ENCODE measurements around the gene TRPM4.

The TRPM4 gene

DNA sequence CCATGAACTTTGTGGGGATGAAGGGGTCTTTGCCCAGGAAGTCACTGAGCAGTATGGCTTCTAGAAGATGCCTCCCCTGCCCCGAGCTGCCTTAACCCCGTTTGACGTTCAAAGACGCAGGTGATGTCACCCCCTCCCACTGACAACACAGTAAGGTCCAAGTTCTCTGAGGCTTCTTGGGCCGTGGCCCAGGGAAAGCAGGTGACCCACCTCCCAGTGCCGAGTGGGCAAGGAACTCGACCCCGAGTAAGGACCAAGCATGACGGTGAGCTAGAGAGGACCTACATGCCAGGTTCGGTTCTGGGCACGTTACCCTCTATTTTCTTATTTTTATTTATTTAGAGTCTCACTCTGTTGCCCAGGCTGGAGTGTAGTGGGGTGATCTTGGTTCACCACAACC, 86.1 kb downstream of the TRPM4 start:
- no peak for DNase-seq

DNA sequence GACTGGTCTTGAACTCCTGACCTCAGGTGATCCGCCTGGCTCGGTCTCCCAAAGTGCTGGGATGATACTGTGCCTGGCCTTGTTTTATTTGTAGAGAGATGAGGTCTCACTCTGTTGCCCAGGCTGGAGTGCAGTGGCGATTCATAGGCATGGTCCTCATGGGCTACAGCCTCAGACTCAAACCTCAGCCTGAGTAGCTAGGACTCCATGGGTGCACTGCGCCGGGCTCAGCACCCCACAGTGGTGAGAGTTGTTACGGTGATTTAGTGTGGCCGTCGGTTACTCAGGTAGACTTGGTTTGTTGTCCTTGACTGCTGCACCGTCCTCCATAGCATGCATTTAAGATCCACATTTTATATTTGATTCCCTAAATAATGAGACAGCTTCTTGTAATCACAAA, 86.7 kb downstream of the TRPM4 start:
- no peak for DNase-seq

DNA sequence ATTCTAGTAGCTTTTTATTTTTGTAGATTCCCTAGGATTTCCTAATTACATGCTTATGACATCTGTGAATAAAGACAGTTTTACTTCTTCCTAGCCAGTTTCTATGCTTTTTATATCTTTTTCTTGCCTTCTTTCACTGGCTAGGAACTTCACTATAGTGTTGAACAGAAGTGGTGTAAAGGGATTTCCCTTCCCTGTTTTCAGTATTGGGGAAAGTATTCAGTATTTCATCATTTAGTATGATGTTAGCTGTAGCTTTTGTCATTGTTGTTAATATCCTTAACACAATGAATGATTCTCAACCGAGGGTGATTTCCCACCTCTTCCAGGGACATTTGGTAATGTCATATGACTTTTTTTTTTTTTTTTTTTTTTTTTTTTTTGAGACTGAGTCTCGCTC, 90.1 kb downstream of the TRPM4 start:
- no peak for DNase-seq

DNA sequence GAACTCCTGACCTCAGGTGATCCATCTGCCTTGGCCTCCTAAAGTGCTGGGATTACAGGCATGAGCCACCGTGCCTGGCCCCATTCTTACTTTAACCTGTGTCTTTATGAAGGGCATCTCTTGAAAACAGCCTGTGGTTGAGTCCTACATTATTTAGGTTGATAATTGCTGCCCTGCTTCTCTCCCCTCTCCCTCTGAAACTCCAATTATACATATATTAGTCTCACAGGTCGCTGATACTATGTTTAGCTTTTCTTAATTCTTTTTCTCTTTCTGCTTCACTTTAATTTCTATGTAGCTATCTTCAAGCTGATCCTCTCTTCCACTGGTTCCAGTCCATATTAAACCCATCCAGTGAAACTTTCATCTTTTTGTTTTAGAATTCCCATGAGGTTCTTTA, 92.3 kb downstream of the TRPM4 start:
- DNase-seq = no peak

DNA sequence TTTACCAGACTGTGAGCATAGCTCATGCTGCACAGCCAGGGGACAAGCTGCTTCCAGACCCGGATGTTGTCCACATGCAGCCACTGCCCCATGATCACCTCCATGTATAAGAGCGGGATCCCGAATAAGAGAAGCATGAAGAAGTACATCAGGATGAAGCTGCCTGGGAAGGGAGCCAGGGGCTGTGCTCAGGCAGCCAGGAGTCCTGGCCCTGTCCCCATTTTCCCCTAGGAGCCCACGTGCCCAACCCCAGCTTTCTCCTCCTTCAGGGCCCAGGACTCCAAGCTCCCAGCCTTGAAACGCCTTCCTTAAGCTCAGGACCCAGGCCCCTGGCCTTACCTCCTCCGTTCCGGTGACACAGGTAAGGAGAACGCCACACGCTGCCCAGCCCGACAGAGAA, 98.1 kb downstream of the TRPM4 start:
- no peak for DNase-seq

DNA sequence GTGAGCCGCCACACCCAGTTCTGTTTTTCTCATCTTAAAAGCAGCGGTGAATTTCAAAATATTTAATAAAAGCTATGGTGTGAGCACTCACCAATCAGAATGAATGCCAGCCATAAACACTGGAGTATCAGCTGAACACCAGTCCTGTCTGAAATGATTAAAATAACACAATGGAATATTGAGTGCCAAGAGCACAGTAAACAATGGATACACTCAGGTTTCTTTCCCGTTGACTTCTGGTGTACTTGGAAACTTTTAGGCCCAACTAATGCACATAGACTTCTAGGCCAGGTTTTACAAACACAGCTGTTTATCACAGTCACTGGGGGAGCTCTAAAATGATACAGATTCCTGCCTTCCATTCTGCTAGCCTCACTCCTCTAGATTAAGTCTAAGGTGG, 99.1 kb downstream of the TRPM4 start:
- DNase-seq = no peak

Data from activated T-cell treated with anti-CD3 and anti-CD28 coated beads, Interleukin-2, amount 50 U/mL, for 1 hour (primary cell).